Putamen (tissue), 1 donor: ENCODE data around the gene RAB37.

Experiments
- DNase-seq: peaks from one replicate; pipeline ENCODE4 v3.0.0-alpha.2; 2016; ENCODE audit warnings: low spot score

RAB37 gene, protein sequence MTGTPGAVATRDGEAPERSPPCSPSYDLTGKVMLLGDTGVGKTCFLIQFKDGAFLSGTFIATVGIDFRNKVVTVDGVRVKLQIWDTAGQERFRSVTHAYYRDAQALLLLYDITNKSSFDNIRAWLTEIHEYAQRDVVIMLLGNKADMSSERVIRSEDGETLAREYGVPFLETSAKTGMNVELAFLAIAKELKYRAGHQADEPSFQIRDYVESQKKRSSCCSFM

DNA sequence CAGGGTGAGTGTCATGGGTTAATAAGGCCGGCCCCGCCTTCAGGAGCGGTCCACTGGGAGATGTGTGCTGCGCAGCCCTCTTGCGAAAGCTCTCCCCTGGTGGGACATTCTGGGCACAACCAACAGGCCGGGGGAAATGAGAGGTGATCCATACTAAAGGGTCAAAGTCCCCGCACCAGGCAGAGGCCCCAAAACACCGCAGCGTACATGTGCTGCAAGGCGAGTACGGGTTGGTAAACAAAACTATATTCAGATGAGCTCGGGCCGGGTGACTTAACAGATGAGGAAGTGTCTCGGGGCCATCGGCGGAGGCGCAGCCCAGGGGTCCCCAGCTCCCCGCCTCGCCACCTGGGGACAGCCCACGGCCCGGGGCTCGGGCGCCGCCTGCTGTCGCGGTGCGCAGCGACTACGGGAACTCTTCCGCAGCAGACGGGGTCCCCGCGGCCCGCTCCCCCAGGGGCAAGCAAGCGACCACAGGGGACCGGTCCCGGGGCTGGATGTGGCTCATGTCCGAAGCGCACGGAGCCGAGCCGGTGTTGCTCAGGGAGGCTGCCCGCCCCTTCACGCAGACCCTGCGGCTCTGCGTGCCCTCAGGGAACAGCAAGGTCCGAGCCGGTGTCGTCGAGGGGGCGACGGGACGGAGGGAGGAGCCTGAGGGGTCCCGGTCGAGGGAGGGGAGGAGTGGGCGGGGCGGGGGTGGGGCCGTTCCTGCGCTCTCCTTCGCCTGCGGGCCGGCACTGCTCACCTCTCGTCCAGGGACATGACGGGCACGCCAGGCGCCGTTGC lies at the start of gene RAB37:
Gene RAB37 (plus strand): TSS at position 744 of the 786 bp plus-strand sequence. CDS start 17 bp downstream, at position 761.
- no peak for DNase-seq

DNA sequence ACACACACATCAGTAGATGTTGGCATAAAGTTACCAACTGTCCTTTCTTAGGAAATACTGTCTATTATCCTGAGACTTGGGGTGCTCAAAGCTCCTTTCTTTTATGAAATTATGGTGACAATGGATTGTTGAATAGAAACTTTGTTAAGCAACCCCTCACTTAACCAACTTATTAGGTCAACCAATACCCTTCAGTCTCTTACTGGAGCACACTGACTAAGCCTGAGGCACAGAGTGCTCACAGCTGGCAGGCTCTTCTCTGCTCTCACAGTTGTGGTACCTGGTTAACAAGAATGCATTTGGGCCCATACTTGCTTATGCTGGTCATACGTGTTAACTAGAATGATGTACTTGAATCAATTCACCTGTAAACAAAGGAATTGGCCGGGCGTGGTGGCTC lies 49.2 kb upstream of the RAB37 start:
- DNase-seq = no peak

DNA sequence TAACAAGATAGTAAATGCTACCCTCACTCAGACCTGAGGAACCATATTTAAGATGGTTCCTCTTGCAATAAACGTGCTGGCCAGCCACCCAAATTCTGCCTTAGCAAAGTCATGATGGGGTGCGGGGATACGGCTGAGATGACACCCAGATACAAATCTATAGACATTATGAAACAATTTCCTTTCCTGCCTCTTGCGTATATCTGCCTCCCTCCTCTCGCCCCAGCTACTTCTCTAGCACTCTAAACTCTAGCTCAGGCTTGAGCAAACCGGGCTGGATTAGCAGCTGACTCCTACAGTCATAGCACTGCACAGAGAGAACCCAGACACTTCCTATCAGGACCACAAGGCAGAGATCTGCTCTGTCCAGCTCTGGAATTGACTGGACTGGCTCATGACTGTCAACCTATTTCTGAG lies 46.6 kb upstream of the RAB37 start:
- DNase-seq = no peak

DNA sequence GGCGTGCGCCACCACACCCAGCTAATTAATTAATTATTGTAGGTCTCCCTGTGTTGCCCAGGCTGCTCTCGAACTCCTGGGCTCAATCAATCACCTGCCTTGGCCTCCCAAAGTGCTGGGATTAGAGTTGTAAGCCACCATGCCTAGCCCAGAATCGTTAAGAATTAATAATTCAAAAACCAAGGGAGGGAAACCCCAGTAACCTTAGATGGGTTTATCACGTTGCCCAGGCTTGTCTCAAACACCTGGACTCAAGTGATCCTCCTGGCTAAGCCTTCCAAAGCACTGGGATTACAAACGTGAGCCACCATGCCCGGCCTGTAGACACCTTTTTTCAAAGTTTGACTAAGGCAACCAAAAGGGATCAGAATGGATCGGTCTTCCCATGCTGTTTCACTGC lies 45.9 kb upstream of the RAB37 start:
- no peak for DNase-seq

DNA sequence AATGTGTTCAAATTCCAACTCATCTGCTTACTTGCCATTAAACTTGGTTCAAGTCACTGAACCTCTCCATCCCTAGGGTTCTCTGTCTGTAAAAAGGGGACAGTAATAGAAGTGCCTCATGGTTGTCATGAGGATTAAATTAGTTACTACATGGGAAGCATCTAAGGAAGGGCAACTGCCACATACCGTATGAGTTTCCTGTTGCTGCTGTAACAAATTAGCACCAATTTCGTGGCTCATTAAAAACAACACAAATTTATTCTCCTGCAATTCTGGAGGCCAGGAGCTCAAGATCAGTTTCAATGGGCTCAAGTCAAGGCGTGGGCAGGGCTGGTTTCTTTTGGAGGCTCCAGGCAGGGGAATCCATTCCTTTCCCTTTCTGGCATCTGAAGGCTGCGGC lies 43.0 kb upstream of the RAB37 start:
- no peak for DNase-seq

DNA sequence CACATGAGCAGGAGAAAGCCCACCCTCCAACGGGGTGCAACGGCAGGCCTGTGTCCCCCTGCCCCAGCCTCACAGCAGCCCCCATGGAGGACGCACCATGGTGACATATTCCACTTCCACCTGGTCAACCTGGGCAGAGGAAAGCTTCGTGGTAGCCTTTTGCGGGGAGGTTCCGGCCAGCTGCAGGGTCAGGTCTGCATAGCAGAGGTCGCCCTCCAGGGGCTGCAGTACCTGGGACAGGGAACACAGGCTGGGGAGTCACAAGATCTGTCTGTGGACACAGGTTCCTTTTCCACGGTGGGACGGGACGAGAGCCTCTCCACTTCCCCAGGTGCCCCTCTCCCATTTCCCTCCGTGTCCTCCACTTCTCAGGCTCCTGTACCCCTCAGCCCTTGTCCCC lies 41.4 kb upstream of the RAB37 start:
- no peak for DNase-seq

DNA sequence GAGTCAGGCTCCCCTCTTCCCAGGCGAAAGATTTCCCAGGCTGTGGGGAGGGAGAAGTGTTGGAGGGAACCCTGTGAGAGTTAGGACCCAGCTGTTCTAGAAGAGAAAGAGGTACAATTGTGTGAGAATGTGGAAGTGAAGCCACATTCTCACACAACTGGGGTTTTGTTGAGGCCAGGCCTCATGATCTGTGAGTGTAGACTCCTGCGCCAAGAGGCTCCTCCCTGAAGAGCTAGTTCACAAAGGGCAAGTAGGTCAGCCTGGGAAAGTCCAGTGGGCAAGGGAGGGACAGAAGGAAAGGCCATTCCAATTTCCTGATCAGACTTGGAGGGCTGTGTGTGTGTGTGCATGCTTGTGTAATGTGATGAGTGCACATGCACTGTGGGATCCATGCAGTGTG lies 39.5 kb upstream of the RAB37 start:
- DNase-seq = no peak

DNA sequence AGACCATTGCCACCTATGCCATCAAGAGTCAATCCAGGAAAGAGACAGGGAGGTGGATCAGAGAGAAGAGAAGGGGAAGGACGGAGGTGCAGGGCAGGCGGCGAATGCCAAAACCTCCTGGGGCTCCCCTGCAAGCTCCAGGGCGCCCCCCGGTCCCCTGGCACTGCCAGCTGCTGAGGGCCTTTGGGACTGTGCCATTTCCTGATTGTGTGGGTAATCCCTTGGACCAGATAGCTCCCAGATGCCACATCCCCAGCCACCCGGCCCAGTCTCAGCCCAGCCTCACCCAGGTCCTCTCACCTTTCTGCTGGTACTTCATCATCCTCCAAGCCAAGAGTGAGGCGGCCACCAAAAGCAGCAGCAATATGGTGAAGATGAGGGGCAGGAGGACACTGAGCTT lies 39.0 kb upstream of the RAB37 start:
- no peak for DNase-seq

DNA sequence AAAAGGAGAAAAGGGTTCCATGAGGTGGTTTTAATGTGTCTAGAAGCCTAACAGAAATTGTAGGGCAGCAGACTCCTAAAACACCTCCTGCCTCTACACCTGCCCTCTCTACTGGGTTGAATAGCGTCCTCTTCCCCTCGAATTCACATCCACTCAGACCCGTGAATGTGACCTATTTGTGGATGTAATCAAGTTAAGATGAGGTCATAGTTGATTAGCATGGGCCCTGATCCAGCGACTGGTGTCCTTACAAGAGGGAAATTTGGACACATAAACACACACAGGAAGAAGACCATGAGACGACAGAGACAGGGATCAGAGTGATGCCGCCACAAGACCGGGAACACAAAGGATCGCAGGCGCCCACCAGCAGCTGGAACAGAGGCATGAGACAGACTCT lies 37.8 kb upstream of the RAB37 start:
- DNase-seq = no peak

DNA sequence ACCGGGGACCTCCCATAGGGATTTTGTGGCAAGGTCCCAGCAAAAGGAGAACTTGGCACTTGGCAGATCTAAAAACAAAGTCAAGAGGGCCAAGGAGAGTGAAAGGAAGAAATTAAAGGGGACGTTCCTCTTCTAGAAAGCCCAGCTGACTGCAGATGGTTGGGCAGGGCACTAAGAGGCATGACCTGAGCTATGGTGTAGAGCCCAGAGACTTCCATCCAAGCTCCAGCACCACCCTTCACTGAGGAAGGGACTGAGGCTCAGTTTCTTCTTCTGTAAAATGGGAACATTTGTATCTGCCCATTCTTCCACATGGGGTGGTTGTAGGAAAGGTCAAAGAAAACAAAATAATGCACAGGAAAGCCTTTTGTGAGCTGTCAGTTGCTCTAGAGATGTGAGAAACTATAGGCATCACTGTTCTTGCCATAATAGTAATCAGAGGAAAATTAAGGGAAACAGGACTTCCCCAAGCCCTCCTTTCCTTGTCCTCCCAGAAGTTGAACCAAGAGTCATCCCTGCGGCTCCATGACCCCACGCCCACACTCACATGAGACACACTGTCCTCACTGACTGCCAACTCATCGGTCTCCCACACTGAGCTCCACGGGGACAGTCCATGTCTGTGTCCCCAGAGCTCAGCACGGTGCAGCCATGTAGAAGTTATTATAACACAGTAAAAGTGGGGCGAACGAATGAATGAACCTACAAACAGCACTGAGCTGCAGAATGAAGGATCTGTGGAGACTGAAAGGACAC lies 34.8 kb upstream of the RAB37 start:
- DNase-seq = no peak

DNA sequence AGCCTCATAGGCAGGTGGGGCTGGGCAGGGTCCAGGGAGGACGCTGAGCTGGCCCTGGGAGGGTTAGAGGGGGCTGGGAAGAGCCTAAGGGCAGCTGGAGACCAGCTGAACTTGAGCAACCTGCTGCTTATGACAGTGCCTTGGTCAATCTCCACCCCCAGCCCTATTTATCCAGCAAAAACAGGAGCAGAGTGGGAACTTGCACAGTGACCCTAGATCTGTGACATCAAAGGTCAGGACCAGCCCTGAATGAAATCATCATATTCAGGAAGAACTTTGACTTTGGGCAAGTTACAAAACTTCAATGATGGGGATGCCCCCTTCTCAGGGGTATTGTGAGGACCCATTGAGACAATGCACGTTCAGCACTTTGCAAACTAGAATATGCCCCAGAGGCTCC lies 33.7 kb upstream of the RAB37 start:
- no peak for DNase-seq

DNA sequence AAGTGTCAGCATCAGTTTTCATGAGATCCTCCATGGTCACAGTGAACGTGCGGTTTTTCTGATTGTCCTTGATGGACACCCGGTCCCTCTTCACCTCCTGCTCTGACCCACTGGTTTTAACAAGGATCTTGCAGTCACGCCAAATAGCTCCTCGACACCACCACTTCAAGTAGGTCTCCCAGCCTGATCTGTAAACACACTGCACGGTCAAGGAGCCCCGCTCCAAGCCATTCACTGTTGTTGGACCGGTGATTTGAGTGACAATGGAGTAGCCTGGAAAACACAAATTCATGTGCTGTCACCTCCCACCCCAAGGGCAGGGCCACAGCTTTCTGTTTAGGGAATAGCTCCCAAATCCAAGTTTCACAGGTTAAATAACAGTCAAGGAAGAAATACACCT lies 32.5 kb upstream of the RAB37 start:
- no peak for DNase-seq

DNA sequence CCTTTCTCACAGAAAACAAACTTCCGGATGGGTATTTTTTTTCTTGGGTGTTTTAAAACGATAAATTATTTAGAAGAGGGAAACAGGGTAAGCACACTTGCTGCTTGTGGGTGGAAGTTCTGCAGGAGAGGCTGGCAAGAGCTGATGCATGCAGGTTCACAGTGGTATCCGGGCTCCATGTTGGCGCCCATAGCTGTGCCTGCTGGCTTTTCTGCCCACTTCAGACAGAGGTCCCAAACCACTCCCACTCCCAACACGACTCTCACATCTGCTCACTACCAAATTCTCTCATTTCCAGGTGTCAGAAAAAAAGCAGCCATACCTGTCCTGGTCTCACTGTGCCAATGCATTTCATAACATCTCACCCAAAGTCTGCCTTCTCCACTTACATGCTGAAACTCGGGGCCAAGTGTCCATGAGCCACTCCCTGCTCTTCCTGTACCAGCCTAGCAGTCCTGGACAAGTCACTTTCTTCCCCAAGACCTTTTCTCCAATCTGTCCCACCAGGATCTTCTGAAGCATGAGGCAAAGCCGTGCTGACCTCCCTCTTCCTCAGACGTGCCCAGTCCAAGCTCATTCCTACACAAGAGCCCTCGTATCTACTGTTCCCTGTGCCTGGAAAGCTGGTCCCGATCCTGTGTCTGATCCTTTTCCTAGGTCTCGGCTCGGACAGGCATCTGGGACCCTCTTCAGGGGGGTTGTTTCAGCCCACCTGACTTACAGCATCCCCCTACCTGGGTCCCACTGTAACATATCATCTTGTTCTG lies 25.8 kb upstream of the RAB37 start:
- DNase-seq = no peak

DNA sequence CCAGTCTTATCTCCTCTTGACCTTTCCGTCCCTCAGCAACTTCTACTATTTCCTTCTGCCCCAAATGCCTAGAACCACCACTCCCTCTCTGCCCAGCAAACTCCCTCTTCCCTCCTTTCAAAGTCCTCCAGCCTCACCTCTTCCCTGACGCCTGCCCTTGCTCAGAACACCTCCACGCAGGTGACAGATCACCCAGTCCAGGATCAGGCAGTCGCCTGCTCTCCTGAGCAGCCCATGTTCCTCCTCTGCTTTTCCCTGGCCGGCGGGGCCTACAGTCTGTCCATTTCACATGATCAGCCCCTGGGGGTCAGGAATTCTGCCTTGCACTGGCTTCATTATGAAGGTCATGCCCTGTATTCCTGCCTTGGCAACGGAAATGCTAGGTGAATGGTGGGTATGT lies 24.8 kb upstream of the RAB37 start:
- DNase-seq = no peak

DNA sequence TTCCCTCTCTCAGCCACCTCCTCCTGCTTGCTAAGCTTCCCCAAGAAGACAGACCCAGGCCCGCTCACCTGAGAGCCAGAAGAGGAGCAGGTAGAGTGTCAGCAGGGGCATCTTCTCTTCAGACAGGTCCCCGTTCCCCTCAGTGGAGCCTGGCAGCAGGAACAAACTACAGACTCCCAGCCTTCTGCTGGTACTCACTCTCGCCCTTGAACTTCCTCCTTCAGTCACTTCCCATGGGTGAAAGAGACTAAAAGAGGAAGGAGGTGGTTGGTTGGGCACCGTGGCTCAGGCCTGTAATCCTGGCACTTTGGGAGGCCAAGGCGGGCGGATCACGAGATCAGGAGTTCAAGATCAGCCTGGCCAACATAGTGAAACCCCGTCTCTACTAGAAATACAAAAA lies 24.3 kb upstream of the RAB37 start, which contains the start of gene CD300LF:
Gene CD300LF (minus strand): TSS at position 168 of the 400 bp plus-strand sequence. CDS start 57 bp downstream, at position 111.
- DNase-seq = peak; percentile 20

DNA sequence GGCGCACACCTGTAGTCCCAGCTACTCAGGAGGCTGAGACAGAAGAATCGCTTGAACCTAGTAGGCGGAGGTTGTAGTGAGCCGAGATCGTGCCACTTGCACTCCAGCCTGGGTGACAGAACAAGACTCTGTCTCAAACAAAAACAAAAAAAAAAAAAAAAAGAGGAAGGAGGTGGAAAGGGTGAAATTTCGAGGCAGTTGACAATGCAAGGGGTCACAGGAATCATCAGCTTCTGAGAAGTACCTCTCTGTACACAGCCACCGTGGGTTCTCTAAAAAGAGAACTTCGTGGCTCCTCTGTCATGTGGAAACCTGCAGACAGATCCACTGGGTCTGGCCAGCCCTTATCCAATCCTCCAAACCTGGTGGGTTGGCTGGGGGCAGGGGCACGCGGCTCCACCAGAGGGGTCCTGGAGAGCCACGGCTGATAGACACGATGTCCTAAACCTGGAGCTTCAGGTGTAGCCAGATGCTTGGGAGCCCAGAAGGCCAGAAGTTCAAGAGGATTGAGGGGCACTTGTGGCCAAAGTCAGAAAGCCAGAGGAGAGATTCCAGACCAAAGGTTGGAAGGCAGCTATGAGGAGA lies 23.8 kb upstream of the RAB37 start:
- no peak for DNase-seq

DNA sequence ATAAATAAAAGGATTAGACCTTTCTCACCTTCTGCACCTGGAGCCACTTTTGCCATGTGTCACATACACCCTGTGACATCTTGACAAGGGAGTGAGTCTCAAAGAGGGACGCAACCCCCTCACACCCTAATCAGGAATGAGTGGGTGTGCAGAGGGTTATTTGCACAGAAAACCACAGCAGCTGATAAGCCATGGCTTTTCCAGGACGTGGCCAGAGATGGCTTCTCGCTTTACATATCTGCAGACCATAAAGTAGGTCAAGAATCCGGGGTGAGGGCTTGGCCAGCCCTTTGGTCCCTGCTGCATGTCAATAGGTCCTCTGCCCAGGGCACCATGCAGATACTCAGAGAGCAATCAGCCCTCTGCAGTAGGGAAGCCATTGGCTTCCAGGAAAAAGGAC lies 21.9 kb upstream of the RAB37 start:
- DNase-seq = no peak

DNA sequence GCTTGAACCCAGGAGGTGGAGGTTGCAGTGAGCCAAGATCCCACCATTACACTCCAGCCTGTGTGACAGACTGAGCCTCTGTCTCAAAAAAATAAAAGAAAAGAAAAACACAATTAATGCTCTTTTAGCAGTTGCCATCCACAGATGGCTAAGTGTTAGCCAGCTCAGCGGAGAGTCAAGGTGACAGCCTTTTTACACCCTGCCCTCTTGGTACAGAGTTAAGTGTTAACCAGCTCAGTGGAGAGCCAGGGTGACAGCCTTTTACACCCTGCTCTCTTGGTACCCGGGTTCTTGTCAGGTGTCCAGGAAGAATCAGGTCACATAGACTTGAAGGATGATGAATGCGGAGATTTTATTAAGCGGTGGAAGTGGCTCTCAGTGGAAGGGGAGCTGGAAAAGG lies 16.6 kb upstream of the RAB37 start:
- no peak for DNase-seq

DNA sequence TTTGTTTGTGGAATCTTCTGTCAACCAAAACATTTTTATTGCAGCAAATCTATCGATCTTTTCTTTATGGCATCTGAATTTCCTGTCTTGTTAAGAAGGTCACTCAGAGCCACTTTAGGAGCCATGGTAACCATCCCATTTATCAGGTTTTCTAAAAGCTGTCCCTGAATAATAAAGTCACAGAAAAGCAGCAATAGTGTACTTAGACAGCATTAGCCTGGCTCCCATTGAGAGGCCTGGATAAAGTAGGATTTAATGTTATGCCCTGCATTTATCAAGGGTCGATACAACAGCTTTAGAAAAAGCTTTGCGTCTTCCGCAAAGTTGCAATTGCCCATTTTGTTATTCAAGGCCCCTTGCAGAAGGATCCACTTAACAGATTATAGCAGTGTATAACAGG lies 14.3 kb upstream of the RAB37 start:
- no peak for DNase-seq

DNA sequence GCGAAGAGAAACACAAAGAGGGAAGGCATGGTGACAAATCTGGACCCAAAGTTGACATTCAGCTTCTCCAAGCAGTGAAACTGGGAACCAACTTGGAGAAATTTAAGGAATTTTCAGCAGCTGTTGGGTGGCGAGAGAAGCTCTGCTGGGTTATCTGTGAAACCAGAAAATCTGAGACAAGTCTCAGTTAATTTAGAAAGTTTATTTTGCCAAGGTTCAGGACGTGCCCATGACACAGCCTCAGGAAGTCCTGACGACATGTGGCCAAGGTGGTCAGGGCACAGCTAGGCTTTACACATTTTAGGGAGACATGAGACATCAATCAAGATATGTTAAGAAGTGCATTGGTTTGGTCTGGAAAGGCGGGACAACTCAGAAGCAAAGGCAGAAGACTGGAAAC lies 13.2 kb upstream of the RAB37 start:
- no peak for DNase-seq

DNA sequence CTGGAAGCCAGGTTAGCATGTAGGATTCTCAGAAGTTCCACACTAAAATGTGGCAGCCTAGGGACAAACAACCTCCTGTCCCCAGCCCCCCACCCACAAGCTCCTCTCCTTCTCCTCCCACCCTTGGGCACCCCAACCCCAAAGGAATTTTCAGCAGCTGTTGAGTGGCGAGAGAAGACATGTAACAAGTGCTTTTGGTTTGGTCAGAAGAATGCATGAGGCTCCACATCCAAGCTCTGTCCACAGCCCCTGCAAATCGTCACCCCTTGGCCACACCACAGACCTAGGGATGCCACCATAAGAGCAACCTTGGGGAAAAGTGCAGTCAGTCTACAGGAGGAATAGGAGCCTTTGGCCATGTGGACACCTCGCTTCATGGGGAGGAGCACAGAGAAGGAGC lies 11.9 kb upstream of the RAB37 start:
- no peak for DNase-seq
